AG04449 (cell line): Measurements from ENCODE around the gene COL17A1.

ENCODE experiments used
- CTCF ChIA-PET: fragments of 350-600 bp; formaldehyde crosslinking; extraction: SDS; loops from one replicate; lab custom pipeline; 2021; ENCODE audit warnings: antibody characterized with exemption; lab: Yijun Ruan, JAX
- POLR2A ChIA-PET: fragments of 400-600, 350-600 bp; formaldehyde crosslinking; extraction: SDS; loops from one replicate; lab custom pipeline; 2020; ENCODE audit warnings: antibody characterized with exemption, inconsistent platforms; lab: Yijun Ruan, JAX
- DNase-seq: peaks from one replicate; pipeline ENCODE4 v3.0.0-alpha.2; 2010; ENCODE audit warnings: low read depth, low spot score
- H3K4me3 ChIP-seq: 2 replicates; pipeline ENCODE4 v1.5.1; 2011; ENCODE audit warnings: low read depth, mild to moderate bottlenecking, control low read depth, low read length
- TF ChIP-seq, protein P1 (sequence below): IDR thresholded peaks from one replicate; pipeline ENCODE4 v1.5.1; 2011; ENCODE audit warnings: mild to moderate bottlenecking, moderate library complexity, low read length, control low read depth, inconsistent platforms; ENCODE audit not compliant: insufficient read depth; ENCODE audit errors: missing control alignments

The COL17A1 gene

DNA sequence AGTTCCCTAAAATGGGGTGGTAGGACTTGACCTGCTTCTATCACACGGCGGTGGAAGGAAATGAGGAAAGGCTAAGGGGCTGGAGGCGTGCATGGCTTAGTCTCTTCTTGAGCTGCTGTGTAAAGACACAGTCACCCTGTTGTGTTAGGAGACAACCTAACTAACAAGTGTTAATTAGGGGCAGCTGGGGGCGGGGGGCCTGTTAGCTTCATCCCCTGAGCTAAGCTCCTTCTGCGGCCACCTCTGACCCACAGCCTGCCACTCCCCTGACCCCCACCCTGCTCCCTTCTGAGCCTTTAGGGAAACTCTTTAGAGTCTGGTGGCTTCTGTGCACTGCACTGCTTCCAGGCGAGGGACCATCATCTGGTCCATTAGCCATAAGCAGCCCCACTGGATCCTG lies 28.0 kb downstream of the COL17A1 start:
- H3K4me3 ChIP-seq, result no peak overlapping the region
- TF ChIP-seq, protein P1, sequence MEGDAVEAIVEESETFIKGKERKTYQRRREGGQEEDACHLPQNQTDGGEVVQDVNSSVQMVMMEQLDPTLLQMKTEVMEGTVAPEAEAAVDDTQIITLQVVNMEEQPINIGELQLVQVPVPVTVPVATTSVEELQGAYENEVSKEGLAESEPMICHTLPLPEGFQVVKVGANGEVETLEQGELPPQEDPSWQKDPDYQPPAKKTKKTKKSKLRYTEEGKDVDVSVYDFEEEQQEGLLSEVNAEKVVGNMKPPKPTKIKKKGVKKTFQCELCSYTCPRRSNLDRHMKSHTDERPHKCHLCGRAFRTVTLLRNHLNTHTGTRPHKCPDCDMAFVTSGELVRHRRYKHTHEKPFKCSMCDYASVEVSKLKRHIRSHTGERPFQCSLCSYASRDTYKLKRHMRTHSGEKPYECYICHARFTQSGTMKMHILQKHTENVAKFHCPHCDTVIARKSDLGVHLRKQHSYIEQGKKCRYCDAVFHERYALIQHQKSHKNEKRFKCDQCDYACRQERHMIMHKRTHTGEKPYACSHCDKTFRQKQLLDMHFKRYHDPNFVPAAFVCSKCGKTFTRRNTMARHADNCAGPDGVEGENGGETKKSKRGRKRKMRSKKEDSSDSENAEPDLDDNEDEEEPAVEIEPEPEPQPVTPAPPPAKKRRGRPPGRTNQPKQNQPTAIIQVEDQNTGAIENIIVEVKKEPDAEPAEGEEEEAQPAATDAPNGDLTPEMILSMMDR, result no peak
- POLR2A ChIA-PET, result no interaction called here
- CTCF ChIA-PET, result interaction anchor here (1.1 to 2.7 kb wide), 2 partner anchors 9 to 66 kb away, joined by 4 to 8 read pairs; no protein-coding TSS in a partner anchor
- no peak for DNase-seq

DNA sequence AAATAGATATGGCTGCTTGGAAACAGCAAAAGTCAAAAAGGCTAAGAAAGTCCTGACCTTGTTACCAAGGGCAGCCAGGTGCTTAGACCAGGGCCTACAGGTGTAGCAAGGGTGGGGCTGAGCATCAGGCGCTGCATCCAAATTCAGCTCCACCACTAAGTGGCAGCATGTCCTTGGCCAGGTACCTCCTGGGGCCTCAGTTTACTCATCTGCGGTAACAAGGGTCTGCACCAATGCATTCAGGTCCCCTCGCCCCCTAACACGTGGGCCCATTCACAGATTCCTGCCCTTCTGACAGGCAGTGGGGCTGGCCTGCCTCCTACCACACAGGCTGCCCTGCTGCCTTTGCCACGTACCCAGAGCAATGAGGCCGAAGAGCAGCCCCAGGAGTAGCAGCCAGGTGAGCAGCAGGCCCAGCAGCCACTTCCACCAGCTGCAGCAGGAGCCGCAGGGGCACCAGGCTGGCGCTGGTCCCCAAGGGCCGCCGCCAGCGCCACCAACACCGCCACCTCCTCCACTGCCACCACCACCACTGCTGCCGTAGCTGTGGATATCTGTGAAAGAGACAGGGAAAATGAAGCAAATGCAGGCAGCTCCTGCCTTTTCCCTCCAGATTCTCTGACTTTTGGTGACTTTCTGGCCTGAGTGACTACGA lies 28.9 kb downstream of the COL17A1 start:
- ChIA-PET POLR2A (no interaction called here), CTCF (interaction anchor here (1.1 to 3.4 kb wide), 3 partner anchors 8 to 67 kb away, joined by 4 to 18 read pairs (median 8); no protein-coding TSS in a partner anchor)
- H3K4me3 ChIP-seq, result no peak overlapping the region
- DNase-seq, result no peak
- TF ChIP-seq, protein P1, result no peak

DNA sequence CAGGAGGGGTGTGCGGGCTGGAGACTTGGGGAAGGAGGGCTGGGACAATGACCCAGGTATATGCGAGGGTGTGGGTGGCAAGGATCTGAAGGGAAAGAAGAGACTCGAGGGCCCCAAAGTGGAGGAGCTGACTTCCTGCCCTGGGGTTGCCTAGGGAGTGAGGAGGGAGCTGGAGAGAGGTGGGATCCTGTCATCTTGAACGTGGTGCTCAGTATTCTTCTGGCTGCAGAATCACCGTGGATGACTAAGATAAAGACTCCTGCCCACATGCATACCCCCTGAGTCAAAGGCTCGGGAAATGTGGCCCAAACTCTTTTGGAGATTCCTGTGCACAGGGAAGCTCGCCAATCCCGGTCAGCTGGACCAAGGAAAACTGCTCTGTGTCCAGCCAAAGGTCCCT lies 31.2 kb downstream of the COL17A1 start:
- TF ChIP-seq, protein P1, result no peak
- H3K4me3 ChIP-seq, result no peak overlapping the region
- POLR2A ChIA-PET, result interaction anchor here (1.2 kb wide), 1 partner anchor 67 kb away, joined by 3 read pairs; the partner anchor contains the start of gene SFR1
- DNase-seq, result no peak
- CTCF ChIA-PET, result interaction anchor here (3.4 kb wide), 1 partner anchor 8 kb away, joined by 18 read pairs; no protein-coding TSS in a partner anchor

DNA sequence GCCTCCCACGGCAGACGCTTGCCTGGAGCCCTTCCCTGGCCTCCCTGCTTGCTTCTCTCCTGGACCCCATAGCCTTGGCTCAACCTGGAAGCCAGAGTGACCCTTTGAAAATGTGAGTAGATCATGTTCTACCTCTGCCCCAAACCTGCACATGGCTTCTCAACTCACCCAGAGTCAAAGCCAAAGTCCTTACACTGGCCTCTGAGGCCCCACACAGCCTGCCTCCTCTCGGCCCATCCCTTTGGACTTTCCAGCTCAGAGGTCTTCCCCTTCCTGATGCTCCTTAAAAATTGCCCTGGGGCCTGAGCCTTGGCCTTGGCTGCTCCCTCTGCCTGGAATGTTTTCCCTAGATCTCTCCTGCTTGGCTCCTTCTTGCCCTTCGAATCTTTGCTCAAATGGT lies 32.5 kb downstream of the COL17A1 start:
- H3K4me3 ChIP-seq, result no peak overlapping the region
- DNase-seq, result no peak
- ChIA-PET CTCF (interaction anchor here (0.7 to 3.4 kb wide), 5 partner anchors 7 to 70 kb away, joined by 3 to 18 read pairs (median 4); partner anchors contain the start of gene SFR1), POLR2A (no interaction called here)
- TF ChIP-seq, protein P1, result no peak

DNA sequence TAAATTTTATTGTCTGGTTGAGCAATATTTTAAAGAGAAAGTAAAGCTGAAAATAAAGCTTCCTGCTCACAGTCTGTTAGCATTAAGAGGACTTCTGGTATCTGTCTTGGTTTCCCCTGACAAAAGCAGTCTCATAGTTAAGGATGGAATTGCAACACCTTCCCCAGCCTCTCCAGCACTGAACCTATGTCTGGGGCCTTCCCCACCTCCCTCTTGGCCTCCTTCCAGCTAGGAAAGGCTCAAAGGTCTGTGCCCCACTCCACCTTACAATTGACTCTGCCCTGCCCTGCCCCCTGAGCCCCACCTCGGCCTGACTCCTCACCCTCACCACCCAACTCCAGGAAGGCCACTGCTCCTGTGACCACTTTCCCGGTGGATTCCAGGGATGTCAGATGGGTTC lies 33.2 kb downstream of the COL17A1 start:
- CTCF ChIA-PET, result interaction anchor here (0.7 to 1.3 kb wide), 4 partner anchors 68 to 162 kb away, joined by 3 to 4 read pairs (median 4); partner anchors contain the start of gene SFR1
- TF ChIP-seq, protein P1, result no peak
- no peak overlapping the region for H3K4me3 ChIP-seq
- DNase-seq, result no peak
- POLR2A ChIA-PET, result no interaction called here

DNA sequence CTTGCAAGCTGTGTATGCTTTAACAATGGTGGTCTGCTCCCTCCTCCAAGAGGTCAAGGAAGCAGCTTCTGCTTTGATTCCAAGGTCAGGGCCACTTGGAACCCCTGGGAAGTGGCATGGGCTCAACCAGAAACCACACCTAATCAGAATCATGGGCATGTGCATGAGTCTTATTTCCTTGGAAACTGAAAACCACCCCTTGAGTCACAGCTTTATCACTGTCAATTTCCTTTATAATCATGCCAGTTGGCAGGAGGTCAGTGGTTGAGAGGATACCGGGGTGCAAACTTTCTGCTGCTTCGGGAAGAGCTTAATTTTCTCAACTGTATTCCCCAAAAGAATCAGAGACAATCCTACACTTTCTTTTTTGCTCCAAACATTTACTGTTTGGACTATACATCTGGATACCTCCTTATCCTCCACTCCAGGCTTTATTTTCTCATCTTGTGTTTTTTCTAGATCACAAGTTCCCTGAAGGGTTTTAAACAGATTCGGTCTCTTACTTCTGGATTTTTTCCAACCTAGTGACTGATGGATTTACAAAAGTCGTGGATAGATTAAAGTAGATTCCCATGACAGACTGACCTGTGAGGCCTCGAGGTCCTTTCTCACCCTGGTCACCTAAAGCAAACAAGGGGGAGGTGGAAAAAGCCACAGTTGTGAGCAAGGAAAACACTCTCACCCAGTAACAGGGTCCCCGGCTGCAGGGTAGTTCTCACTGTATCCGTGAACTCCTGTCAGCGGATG lies 36.0 kb downstream of the COL17A1 start:
- TF ChIP-seq, protein P1, result no peak
- no peak for DNase-seq
- POLR2A ChIA-PET, result interaction anchor here (0.8 to 1.1 kb wide), 2 partner anchors 71 to 72 kb away, joined by 3 to 4 read pairs; partner anchors contain the start of gene SFR1
- no peak overlapping the region for H3K4me3 ChIP-seq
- CTCF ChIA-PET, result interaction anchor here (1.3 to 7.0 kb wide), 3 partner anchors 8 to 225 kb away, joined by 4 to 148 read pairs (median 5); partner anchors contain the start of gene SFR1
